Measurements from ENCODE around the gene MYPN.

GRCh38 chr10:68251625-68252495 is 142.6 kb downstream of the MYPN start:
- TF ChIP-seq POLR2AphosphoS5 (IDR thresholded peaks at IDR 0.05; ENCODE audit: low read depth, low read length) (no peak), REST (IDR thresholded peaks at IDR 0.05; ENCODE audit: insufficient read depth in 1 of 2, low read depth in 2 of 2, low read length in 2 of 2) (no peak)
